ENCODE results near the gene PATE4.
A peak's percentile ranks its signal among the peaks of the same experiment; 100 is the strongest.
"Not testable (repeated sequence)": the region's sequence is repeated elsewhere in the genome, so short reads cannot be mapped to it uniquely, and the experiment has no call there.

The PATE4 gene

GRCh38 chr11:125833016-125833415 lies at the start of gene PATE4:
PATE4 (plus strand) TSS chr11:125833316; CDS start chr11:125833360, 44 bp downstream.
- DNase-seq (ENCODE audit: low read depth, low spot score): no peak

- DNase-seq (ENCODE audit: low read depth, low spot score): no peak
These were observed 48.4 kb upstream of the PATE4 start for GRCh38 chr11:125784678-125785077.

DNA sequence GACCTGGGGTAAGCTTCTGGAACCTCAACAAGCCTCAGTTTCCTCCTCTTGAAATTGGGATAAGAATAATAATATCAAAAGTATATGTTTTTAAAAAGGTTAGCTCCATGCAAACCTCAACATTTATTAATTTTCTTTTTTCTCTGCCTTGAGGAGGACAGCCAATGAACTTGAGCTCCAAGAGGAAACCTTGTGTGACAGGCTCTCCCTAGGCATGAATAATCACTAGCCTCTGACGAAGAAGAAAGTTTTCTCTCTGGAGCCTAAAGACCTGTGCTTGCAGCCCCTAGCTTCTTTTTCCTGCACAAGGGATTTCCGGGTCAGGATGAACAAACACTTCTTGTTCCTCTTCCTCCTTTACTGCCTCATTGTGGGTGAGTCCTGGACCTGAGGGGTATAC lies 45.3 kb upstream of the PATE4 start, which contains the start of gene PATE3:
TSS of gene PATE3 (plus strand) at position 301 of the 400 bp plus-strand sequence. CDS start at position 326, 25 bp downstream.
- no peak for DNase-seq (ENCODE audit: low read depth, low spot score)

DNA sequence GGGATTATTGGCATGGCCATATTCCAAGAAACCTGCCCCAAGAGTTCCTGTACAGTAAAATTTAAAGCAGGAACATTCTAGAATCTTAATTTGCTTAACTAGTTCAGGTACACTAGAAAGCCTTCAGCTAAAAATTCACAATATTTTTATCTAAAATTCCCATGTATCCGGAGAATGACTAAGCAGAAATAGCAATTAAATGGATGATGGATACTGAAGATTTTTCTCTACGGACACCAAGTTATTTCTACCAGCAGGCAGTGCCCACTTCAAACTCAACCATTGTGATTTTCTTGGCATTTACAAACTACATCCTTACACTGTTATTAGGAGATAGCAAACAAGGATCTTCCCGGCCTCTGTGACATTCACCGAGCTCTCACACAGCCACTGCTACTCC lies 42.3 kb upstream of the PATE4 start:
- DNase-seq (ENCODE audit: low read depth, low spot score): no peak

DNA sequence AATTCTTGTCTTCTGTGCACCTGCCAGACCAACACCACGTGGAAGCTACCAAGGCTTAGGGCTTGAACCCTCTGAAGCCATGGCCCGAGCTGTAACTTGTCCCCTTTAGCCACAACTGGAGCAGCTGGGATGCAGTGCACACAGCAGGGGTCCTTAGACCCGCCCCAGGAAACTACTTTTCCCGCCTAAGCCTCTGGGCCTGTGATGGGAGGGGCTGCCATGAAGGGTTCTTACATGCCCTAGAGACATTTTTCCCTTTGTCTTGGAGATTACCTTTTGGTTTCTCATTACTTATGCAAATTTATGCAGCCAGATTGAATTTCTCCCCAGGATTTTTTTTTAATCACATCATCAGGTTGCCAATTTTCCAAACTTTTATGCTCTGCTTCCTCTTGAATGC lies 35.5 kb upstream of the PATE4 start:
- peak; percentile 84 for DNase-seq (ENCODE audit: low read depth, low spot score)

- DNase-seq (ENCODE audit: low read depth, low spot score): no peak
These were observed 33.3 kb upstream of the PATE4 start for GRCh38 chr11:125799808-125800207.

DNA sequence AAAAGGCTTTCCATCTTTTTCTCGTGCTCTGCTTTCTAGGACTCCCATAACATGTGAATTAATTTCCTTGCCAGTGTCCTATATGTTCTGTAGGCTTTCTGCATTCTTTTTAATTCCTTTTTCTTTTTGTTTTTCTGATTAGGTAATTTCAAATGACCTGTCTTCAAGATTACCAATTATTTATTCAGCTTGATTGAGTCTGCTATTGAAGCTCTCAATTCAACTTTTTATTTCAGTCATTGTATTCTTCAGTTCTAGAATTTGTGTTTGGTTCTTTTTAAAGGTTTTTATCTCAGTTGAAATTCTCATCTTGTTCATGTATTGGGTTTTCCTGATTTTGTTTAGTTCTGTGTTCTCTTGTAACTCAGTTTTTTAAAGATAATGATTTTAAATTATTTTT lies 30.7 kb upstream of the PATE4 start:
- no peak for DNase-seq (ENCODE audit: low read depth, low spot score)

GRCh38 chr11:125807909-125808308 lies 25.2 kb upstream of the PATE4 start:
- no peak for DNase-seq (ENCODE audit: low read depth, low spot score)

- DNase-seq (ENCODE audit: low read depth, low spot score): no peak
These were observed 2.6 kb downstream of the PATE4 start for GRCh38 chr11:125835748-125836147.

DNA sequence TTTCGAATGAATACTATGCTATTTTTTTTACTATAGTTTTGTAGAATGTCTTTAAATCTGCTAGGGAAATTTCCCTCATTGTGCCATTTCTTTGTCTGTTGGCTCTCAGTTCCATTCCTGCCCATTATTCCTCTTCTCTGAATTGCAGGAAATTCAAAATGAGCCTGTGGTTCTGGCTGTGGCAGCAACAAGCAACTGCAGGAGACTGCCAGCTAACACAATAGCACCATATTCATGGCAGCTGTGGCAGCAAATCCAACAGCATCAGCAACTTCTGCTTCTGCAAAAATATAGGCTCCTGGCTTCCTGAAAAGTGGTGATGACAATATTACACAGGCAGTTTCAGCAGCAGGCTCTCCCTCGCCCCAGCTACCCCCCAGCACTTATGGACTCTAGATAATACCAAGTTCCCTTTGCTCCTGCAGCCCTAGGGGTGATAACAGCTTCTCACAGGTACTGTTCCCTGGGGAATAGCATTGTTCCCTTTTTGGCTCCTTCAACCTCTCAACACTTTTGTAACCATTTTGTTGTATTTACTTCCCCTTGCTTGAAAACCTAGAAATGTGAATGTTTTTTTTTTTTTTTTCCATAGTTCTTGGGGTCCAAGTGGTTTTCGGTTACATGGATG lies 9.3 kb downstream of the PATE4 start:
- peak; percentile 5 for DNase-seq (ENCODE audit: low read depth, low spot score)

- DNase-seq (ENCODE audit: low read depth, low spot score): no peak
These were observed 13.1 kb downstream of the PATE4 start for GRCh38 chr11:125846188-125846587.

DNA sequence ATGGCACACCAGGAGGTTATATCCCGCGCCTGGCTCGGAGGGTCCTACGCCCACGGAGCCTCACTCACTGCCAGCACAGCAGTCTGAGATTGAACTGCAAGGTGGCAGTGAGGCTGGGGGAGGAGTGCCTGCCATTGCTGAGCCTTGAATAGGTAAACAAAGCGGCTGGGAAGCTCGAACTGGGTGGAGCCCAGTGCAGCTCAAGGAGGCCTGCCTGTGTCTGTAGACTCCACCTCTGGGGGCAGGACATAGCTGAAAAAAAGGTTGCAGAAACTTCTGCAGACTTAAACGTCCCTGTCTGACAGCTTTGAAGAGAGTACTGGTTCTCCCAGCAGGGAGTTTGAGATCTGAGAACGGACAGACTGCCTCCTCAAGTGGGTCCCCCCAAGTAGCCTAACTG lies 24.6 kb downstream of the PATE4 start:
- not testable (repeated sequence) for DNase-seq (ENCODE audit: low read depth, low spot score)

DNA sequence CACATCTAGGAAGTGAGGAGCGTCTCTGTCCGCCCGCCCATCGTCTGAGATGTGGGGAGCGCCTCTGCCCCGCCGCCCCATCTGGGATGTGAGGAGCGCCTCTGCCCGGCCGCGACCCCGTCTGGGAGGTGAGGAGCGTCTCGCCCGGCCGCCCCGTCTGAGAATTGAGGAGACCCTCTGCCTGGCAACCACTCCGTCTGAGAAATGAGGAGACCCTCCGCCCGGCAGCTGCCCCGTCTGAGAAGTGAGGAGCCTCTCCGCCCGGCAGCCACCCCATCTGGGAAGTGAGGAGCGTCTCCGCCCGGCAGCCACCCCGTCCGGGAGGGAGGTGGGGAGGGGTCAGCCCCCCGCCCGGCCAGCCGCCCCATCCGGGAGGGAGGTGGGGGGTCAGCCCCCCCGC lies 29.7 kb downstream of the PATE4 start:
- not testable (repeated sequence) for DNase-seq (ENCODE audit: low read depth, low spot score)

- DNase-seq (ENCODE audit: low read depth, low spot score): not testable (repeated sequence)
These were observed 32.2 kb downstream of the PATE4 start for GRCh38 chr11:125865354-125865753.

- no peak for DNase-seq (ENCODE audit: low read depth, low spot score)
These were observed 36.4 kb downstream of the PATE4 start for GRCh38 chr11:125869521-125869920.

GRCh38 chr11:125871391-125872137 lies 38.4 kb downstream of the PATE4 start:
- peak; percentile 83 for DNase-seq (ENCODE audit: low read depth, low spot score)

DNA sequence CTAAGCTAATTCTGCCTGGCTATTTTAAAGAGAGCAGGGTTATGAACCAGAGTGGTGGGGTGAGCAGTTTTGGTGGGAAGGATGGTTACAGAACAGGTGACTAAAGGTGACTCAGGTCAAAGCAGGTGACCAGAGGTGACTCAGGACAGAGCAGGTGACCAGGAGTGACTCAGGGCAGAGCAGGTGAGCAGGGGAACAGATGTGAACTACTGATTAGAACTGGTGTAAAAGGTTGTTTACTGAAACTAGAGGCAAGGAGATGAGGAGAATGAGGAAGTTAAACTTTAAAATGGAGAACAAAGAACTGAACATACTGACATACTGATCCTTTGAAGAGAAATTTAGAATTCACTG lies 39.0 kb downstream of the PATE4 start:
- DNase-seq (ENCODE audit: low read depth, low spot score): no peak

DNA sequence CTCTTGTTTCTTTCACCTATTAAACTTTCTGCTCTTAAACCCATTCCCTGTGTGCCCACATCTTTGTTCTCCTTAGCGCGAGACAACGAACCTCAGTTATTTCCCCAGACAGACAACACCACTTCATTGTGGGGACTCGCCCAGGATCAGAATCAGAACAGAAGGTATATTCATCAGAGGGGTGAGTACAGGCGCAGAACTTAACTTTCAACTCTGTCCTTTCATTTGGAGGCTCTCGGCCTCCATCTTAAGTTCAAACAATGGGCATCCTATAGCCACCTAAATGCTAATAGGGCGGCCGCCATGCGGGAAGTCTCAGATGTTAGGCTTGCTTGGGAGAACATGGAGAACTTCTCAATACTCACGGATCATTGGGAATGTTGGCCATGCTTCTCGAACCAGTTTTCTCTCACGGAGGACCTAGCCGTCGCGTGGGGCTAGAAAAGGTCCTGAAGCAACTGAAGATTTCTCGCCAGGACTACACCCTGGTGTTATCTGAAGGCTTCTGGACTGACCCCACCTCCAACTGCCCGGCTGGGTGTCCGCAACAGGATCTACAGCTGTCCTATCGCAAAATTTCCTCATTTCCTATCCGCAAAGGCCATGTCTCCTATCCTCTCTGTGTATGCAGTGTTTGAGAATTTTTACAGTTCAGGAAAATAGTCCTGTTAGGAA lies 40.9 kb downstream of the PATE4 start:
- no peak for DNase-seq (ENCODE audit: low read depth, low spot score)

GRCh38 chr11:125874556-125875124 lies 41.5 kb downstream of the PATE4 start:
- DNase-seq (ENCODE audit: low read depth, low spot score): peak; percentile 68

DNA sequence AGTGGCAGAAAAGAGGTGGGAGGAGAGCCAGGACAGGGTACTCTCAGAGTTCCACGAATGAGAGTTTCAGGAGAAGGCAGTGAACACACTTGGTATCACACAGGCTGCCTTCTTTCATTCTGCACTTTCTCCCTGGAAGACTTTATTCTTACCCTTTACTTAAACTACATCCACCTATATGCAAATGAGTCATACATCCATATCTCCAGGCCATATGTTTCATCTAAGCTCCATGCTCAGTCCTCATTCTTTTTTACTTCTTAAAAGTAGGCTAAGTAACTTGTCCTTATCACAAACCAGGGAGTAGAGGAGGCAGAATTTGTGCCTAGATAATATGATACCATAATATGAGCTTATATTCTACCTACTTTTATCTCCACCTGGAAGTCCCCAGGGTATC lies 48.2 kb downstream of the PATE4 start:
- DNase-seq (ENCODE audit: low read depth, low spot score): no peak

DNA sequence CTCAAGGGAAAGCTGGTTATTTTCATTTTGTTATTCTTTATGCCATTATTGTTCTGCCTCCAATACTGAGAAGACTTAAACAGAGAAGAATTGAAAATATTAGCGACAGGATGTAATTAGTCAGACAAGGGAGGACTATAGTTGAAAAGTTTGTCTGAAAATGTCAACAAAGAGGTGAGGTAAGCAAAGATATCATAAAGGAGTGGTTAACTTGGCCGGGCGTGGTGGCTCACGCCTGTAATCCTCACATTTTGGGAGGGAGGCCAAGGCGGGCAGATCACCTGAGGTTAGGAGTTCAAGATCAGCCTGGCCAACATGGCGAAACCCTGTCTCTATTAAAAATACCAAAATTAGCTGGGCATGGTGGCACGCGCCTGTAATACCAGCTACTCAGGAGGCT lies 50.3 kb downstream of the PATE4 start:
- DNase-seq (ENCODE audit: low read depth, low spot score): no peak

- no peak for DNase-seq (ENCODE audit: low read depth, low spot score)
These were observed 53.9 kb downstream of the PATE4 start for GRCh38 chr11:125886997-125887372.
